Esophagus squamous epithelium (tissue), 4 donors: ENCODE results near the gene CACNB1.

Source experiments
- CTCF ChIP-seq, 6 experiments: fragments of 450-650 bp in 4 of 6; fragments of 200-600 bp in 2 of 6; sonication (generic) in 2 of 6; IDR thresholded peaks; one replicate each; pipeline ENCODE4 v1.5.1; 2016 to 2019; ENCODE audit warnings: antibody characterized with exemption in 6 of 6, mild to moderate bottlenecking in 4 of 6, moderate library complexity in 4 of 6
- POLR2A ChIP-seq, 4 donors: fragments of 450-650 bp; IDR thresholded peaks; one replicate each; pipeline ENCODE4 v1.6.1; 2017; ENCODE audit warnings: antibody characterized with exemption in 4 of 4, mild to moderate bottlenecking in 4 of 4, moderate library complexity in 3 of 4

GRCh38 chr17:39173526-39174274, 23.8 kb downstream of the CACNB1 start:
- TF ChIP-seq POLR2A (IDR thresholded peaks at IDR 0.05), result no peak
- no peak for TF ChIP-seq CTCF (IDR thresholded peaks at IDR 0.05)
